Thyroid gland (tissue), 4 donors: ENCODE results near the gene BCR. TPM values are rescaled to one million over a fixed set of nuclear protein-coding genes. Genes with fewer than 3 reads are reported as not detected.

ENCODE experiments used
- DNase-seq, 2 donors: peaks; one replicate each; pipeline ENCODE4 v3.0.0-alpha.2; 2019
- H3K27ac ChIP-seq, 3 donors: fragments of 200-600 bp; sonication (generic); 1 replicate in 2 of 3; 2 replicates in 1 of 3; pipeline ENCODE4 v1.5.1; 2016 to 2019; ENCODE audit warnings: mild to moderate bottlenecking in 1 of 3, moderate library complexity in 1 of 3
- H3K27me3 ChIP-seq: fragments of 200-600 bp; sonication (generic); one replicate; pipeline ENCODE4 v1.5.1; 2019
- H3K36me3 ChIP-seq, 2 donors: fragments of 200-600 bp; sonication (generic); one replicate each; pipeline ENCODE4 v1.5.1; 2016 to 2019
- H3K4me1 ChIP-seq, 2 donors: fragments of 200-600 bp; sonication (generic); one replicate each; pipeline ENCODE4 v1.5.1; 2017 to 2019
- H3K4me3 ChIP-seq, 3 donors: fragments of 200-600 bp; sonication (generic); replicated peaks in 1 of 3; 1 replicate in 2 of 3; 2 replicates in 1 of 3; pipeline ENCODE4 v1.5.1; 2016; ENCODE audit warnings: mild to moderate bottlenecking in 1 of 3
- H3K9me3 ChIP-seq: fragments of 200-600 bp; sonication (generic); one replicate; pipeline ENCODE4 v1.5.1; 2017
- POLR2A ChIP-seq, 2 donors: fragments of 450-650 bp; IDR thresholded peaks; one replicate each; pipeline ENCODE4 v1.6.1; 2017; ENCODE audit warnings: antibody characterized with exemption in 2 of 2, mild to moderate bottlenecking in 2 of 2, moderate library complexity in 1 of 2
- WGBS, 2 donors: methylation state at CpG; one replicate each; pipeline ENCODE4 v1.1.5; 2017; 5-methylcytosine and 5-hydroxymethylcytosine counted together
- intact Hi-C: fragments of 100-400 bp; cut with DNase I; formaldehyde crosslinking; loops from one replicate; pipeline ENCODE4 v1.15.1; 2023
- total RNA-seq, 4 donors: library from RNA; depleted of rRNA; stranded (reverse); fragments of >200 nt; gene quantifications; one replicate each; pipeline ENCODE4 v1.2.3, GENCODE V29; 2016
- TF ChIP-seq, protein P1 (sequence below), 6 experiments: fragments of 200-600 bp in 3 of 6; fragments of 450-650 bp in 3 of 6; sonication (generic) in 3 of 6; IDR thresholded peaks; one replicate each; pipeline ENCODE4 v1.5.1; 2016 to 2019; ENCODE audit warnings: antibody characterized with exemption in 6 of 6, mild to moderate bottlenecking in 2 of 6, inconsistent platforms in 1 of 6, moderate library complexity in 1 of 6

The BCR gene
- total RNA-seq, 4 donors from 2014 or later, result 80.1 to 127 (median 87.7) TPM

DNA sequence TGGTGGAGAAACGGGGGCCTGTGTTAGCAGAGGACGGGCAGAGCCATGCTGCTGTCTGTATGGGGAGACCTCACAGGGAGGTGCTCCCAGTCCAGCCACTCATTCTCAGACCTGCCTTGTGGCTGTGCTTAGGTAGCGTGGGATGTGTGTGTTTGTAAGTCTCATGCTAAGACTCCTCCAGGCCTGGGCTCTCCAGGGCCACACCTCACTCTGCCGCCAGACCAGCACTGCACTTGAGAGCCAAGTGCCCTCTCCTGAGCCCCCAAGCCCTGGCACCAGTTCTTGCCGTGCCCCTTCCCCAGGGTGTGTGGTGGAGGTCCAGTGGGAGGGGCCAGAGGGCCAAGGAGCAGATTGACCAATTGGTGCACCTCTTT lies 108.8 kb downstream of the BCR start:
- no peak for DNase-seq
- Histone ChIP-seq H3K27me3 (no peaks in the 10 kb centered on the region), H3K9me3 (no peaks in the 10 kb centered on the region), H3K4me3 (no peak overlapping the region), H3K4me1 (peaks cover 0 to 7% of the 10 kb centered on the region in 2 donors), H3K27ac (no peak overlapping the region), H3K36me3 (peaks cover 74 to 78% of the 10 kb centered on the region in 2 donors)
- intact Hi-C loops, result no loop called here
- TF ChIP-seq, protein P1, sequence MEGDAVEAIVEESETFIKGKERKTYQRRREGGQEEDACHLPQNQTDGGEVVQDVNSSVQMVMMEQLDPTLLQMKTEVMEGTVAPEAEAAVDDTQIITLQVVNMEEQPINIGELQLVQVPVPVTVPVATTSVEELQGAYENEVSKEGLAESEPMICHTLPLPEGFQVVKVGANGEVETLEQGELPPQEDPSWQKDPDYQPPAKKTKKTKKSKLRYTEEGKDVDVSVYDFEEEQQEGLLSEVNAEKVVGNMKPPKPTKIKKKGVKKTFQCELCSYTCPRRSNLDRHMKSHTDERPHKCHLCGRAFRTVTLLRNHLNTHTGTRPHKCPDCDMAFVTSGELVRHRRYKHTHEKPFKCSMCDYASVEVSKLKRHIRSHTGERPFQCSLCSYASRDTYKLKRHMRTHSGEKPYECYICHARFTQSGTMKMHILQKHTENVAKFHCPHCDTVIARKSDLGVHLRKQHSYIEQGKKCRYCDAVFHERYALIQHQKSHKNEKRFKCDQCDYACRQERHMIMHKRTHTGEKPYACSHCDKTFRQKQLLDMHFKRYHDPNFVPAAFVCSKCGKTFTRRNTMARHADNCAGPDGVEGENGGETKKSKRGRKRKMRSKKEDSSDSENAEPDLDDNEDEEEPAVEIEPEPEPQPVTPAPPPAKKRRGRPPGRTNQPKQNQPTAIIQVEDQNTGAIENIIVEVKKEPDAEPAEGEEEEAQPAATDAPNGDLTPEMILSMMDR (IDR thresholded peaks at IDR 0.05), result no peak
- TF ChIP-seq POLR2A (IDR thresholded peaks at IDR 0.05), result no peak
- 50 to 73% methylated on average over 1 to 5 of the region's 5 CpGs for WGBS, 2 donors

DNA sequence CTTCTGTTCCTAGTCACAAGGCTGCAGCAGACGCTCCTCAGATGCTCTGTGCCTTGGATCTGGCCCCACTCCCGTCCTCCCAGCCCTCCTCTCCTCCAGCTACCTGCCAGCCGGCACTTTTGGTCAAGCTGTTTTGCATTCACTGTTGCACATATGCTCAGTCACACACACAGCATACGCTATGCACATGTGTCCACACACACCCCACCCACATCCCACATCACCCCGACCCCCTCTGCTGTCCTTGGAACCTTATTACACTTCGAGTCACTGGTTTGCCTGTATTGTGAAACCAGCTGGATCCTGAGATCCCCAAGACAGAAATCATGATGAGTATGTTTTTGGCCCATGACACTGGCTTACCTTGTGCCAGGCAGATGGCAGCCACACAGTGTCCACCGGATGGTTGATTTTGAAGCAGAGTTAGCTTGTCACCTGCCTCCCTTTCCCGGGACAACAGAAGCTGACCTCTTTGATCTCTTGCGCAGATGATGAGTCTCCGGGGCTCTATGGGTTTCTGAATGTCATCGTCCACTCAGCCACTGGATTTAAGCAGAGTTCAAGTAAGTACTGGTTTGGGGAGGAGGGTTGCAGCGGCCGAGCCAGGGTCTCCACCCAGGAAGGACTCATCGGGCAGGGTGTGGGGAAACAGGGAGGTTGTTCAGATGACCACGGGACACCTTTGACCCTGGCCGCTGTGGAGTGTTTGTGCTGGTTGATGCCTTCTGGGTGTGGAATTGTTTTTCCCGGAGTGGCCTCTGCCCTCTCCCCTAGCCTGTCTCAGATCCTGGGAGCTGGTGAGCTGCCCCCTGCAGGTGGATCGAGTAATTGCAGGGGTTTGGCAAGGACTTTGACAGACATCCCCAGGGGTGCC lies 109.8 kb downstream of the BCR start:
- Histone ChIP-seq H3K27ac (peak overlapping the region in 1 of 3 donors; percentile 17), H3K9me3 (no peaks in the 10 kb centered on the region), H3K4me1 (peaks cover 0 to 7% of the 10 kb centered on the region in 2 donors), H3K36me3 (peaks cover 69 to 77% of the 10 kb centered on the region in 2 donors), H3K4me3 (no peak overlapping the region), H3K27me3 (no peaks in the 10 kb centered on the region)
- WGBS, 2 donors, result 68 to 75% methylated on average over 16 to 18 of the region's 18 CpGs
- intact Hi-C loops, result no loop called here
- peak; percentile 39 to 46 for DNase-seq
- TF ChIP-seq, protein P1 (IDR thresholded peaks at IDR 0.05), result peak; percentile 36 to 78 (median 62)
- TF ChIP-seq POLR2A (IDR thresholded peaks at IDR 0.05), result no peak

DNA sequence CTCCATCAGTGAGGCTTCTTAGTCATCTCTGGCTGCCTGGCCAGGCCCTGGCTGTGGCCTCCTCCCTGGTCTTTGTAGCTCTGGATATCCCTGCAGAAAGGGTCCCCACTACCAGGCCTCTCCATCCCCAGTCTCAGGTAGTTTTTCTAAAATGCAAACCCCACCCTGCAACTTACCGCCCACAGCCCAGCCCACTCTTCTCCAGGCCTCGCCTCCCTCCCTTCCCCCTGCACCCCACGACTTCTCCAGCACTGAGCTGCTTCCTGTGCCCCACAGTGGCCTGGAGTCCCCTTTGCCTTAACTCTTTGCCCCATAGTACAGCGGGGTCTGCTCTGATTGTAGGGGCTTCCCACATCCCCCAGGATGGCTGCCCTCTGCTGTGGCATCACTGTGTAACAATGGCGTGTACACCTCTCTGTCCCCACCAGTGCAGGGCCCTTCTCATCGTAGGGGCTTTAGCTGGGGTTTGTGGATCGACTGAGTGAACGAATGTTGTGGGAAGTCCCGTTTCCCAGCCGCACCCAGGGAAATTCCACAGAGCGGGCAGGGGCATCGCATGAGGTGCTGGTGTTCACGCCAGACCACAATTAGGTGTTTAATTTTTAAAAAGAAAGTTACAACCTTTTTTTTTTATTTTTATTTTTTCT lies 111.6 kb downstream of the BCR start:
- WGBS, 2 donors, result 90 to 95% methylated on average over 13 of the region's 13 CpGs
- H3K27me3 ChIP-seq, result no peaks in the 10 kb centered on the region
- H3K9me3 ChIP-seq, result no peaks in the 10 kb centered on the region
- intact Hi-C loops, result no loop called here
- H3K36me3 ChIP-seq, result peaks cover 67 to 71% of the 10 kb centered on the region in 2 donors
- H3K4me1 ChIP-seq, result peaks cover 0 to 7% of the 10 kb centered on the region in 2 donors
- TF ChIP-seq, protein P1 (IDR thresholded peaks at IDR 0.05), result no peak
- TF ChIP-seq POLR2A (IDR thresholded peaks at IDR 0.05), result no peak
- no peak overlapping the region for H3K4me3 ChIP-seq
- no peak for DNase-seq
- no peak overlapping the region for H3K27ac ChIP-seq

DNA sequence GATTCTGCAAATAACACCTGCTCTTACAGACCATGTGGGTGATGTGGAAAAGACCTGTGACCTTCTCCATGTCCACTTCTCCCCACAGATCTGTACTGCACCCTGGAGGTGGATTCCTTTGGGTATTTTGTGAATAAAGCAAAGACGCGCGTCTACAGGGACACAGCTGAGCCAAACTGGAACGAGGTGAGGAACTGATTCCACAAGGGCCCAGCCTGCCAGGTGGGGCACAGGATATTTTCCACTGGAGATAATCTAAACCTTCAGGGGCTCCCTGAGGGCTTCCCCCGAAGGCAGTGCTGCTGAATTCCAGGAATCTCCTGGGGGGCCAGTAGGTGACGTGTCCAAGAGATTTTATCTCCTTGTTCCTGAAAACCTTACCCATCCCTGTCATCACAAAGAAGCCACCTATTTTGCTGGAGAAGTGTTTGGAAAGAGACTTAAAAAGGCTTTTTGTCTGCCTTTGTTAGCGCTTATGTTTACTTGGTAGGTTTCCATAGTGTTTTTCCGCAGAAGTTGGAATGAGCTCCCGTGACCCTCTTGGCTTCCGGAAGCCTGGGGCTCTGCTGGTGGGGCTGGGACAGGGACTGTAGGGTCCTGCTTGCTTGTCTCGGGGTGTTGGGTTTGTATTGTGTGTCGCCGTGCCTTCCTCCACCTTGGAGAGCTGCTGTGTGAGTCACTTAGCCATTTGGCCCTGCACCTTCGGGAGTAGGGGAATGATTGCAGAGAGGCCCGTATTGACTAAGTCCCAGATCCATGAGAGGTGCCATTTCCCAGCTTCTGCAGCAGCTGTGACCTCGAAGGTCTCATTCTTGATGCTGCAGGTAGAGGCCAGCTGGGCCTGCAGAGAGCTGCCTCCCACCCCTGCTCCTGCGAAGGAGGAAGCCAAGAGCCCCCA lies 112.4 kb downstream of the BCR start:
- WGBS, 2 donors, result 73 to 86% methylated on average over 17 of the region's 17 CpGs
- no peaks in the 10 kb centered on the region for H3K27me3 ChIP-seq
- peaks cover 60 to 71% of the 10 kb centered on the region in 2 donors for H3K36me3 ChIP-seq
- DNase-seq, result no peak
- H3K9me3 ChIP-seq, result no peaks in the 10 kb centered on the region
- H3K4me1 ChIP-seq, result peaks cover 0 to 7% of the 10 kb centered on the region in 2 donors
- H3K4me3 ChIP-seq, result no peak overlapping the region
- H3K27ac ChIP-seq, result no peak overlapping the region
- intact Hi-C loops, result no loop called here
- TF ChIP-seq, protein P1 (IDR thresholded peaks at IDR 0.05), result no peak
- TF ChIP-seq POLR2A (IDR thresholded peaks at IDR 0.05), result no peak
